SK-N-MC (cell line): Measurements from ENCODE around the gene ADGRD2.
A peak's percentile ranks its signal among the peaks of the same experiment; 100 is the strongest.

ENCODE experiments used
- DNase-seq: peaks from one replicate; pipeline ENCODE4 v3.0.0-alpha.2; 2011; ENCODE audit warnings: low read depth, low spot score
- H3K27ac ChIP-seq: fragments of 200-600 bp; sonication (generic); 2 replicates; pipeline ENCODE4 v1.5.1; 2016; ENCODE audit warnings: mixed run types
- H3K36me3 ChIP-seq: fragments of 200-600 bp; sonication (generic); 2 replicates; pipeline ENCODE4 v1.6.1; 2017; ENCODE audit warnings: antibody characterized with exemption, low read length, mixed read lengths; ENCODE audit not compliant: insufficient read depth
- H3K4me3 ChIP-seq: fragments of 200-600 bp; sonication (generic); 2 replicates; pipeline ENCODE4 v1.5.1; 2016
- H3K9ac ChIP-seq: fragments of 200-600 bp; sonication (generic); 2 replicates; pipeline ENCODE4 v1.8.0; 2017; ENCODE audit warnings: mixed run types, mixed read lengths; ENCODE audit not compliant: insufficient read length
- H3K9me3 ChIP-seq: fragments of 200-600 bp; sonication (generic); 2 replicates; pipeline ENCODE4 v1.6.1; 2017; ENCODE audit warnings: low read depth, mild to moderate bottlenecking, antibody characterized with exemption, low read length, moderate library complexity, mixed read lengths
- EZH2 ChIP-seq: fragments of 200-600 bp; sonication (generic); IDR thresholded peaks from one replicate; pipeline ENCODE4 v1.6.1; 2017; ENCODE audit warnings: antibody characterized with exemption
- FOXP2 ChIP-seq: optimal IDR thresholded peaks from 2 replicates; pipeline ENCODE3; 2011; ENCODE audit warnings: mild to moderate bottlenecking, moderate library complexity; ENCODE audit not compliant: insufficient read depth; ENCODE audit errors: extremely low read length, control extremely low read depth
- POLR2AphosphoS5 ChIP-seq: IDR thresholded peaks from 2 replicates; pipeline ENCODE4 v1.6.1; 2012; ENCODE audit warnings: mild to moderate bottlenecking, low read depth, low read length, borderline replicate concordance

The ADGRD2 gene

GRCh38 chr9:124470726-124471125, 20.5 kb downstream of the ADGRD2 start:
- H3K9me3 ChIP-seq = no peaks in the 10 kb centered on the region
- no peak for DNase-seq
- no peak overlapping the region for H3K9ac ChIP-seq
- no peak overlapping the region for H3K27ac ChIP-seq
- TF ChIP-seq POLR2AphosphoS5 = no peak
- no peak for TF ChIP-seq EZH2
- no peak for TF ChIP-seq FOXP2
- no peaks in the 10 kb centered on the region for H3K36me3 ChIP-seq
- H3K4me3 ChIP-seq = no peak overlapping the region

GRCh38 chr9:124471761-124472160, 21.5 kb downstream of the ADGRD2 start:
- TF ChIP-seq FOXP2 (no peak), POLR2AphosphoS5 (no peak), EZH2 (no peak)
- Histone ChIP-seq H3K4me3 (no peak overlapping the region), H3K9me3 (no peaks in the 10 kb centered on the region), H3K27ac (no peak overlapping the region), H3K9ac (no peak overlapping the region), H3K36me3 (no peaks in the 10 kb centered on the region)
- no peak for DNase-seq

GRCh38 chr9:124472770-124473169, 22.5 kb downstream of the ADGRD2 start:
- no peaks in the 10 kb centered on the region for H3K9me3 ChIP-seq
- H3K27ac ChIP-seq = no peak overlapping the region
- DNase-seq = no peak
- H3K36me3 ChIP-seq = no peaks in the 10 kb centered on the region
- H3K9ac ChIP-seq = no peak overlapping the region
- no peak for TF ChIP-seq FOXP2
- TF ChIP-seq POLR2AphosphoS5 = no peak
- no peak for TF ChIP-seq EZH2
- no peak overlapping the region for H3K4me3 ChIP-seq

- no peak overlapping the region for H3K27ac ChIP-seq
- H3K36me3 ChIP-seq = no peaks in the 10 kb centered on the region
- no peaks in the 10 kb centered on the region for H3K9me3 ChIP-seq
- no peak overlapping the region for H3K9ac ChIP-seq
- no peak for DNase-seq
- H3K4me3 ChIP-seq = no peak overlapping the region
- TF ChIP-seq EZH2 = no peak
These were observed 23.1 kb downstream of the ADGRD2 start for GRCh38 chr9:124473310-124473709.

DNA sequence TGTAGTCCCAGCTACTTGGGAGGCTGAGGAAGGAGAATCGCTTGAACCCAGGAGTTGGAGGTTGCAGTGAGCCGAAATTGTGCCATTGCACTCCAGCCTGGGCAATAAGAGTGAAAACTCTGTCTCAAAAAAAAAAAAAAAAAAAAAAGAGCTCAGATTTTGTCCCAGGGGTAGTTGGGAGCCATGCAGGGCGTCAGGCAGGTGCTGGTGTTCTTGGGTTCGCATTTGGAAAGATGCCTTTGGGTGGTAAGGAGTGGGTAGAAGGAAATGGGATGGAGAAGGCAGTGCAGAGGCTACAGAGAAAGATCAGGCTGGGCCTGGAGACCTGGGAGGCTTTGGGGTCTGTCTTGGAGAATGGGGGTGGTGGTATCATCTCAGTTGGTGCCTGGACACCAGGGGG, 23.9 kb downstream of the ADGRD2 start:
- TF ChIP-seq EZH2 (no peak), POLR2AphosphoS5 (no peak), FOXP2 (no peak)
- H3K9me3 ChIP-seq = no peaks in the 10 kb centered on the region
- no peak overlapping the region for H3K9ac ChIP-seq
- no peak overlapping the region for H3K27ac ChIP-seq
- no peaks in the 10 kb centered on the region for H3K36me3 ChIP-seq
- no peak overlapping the region for H3K4me3 ChIP-seq
- no peak for DNase-seq

DNA sequence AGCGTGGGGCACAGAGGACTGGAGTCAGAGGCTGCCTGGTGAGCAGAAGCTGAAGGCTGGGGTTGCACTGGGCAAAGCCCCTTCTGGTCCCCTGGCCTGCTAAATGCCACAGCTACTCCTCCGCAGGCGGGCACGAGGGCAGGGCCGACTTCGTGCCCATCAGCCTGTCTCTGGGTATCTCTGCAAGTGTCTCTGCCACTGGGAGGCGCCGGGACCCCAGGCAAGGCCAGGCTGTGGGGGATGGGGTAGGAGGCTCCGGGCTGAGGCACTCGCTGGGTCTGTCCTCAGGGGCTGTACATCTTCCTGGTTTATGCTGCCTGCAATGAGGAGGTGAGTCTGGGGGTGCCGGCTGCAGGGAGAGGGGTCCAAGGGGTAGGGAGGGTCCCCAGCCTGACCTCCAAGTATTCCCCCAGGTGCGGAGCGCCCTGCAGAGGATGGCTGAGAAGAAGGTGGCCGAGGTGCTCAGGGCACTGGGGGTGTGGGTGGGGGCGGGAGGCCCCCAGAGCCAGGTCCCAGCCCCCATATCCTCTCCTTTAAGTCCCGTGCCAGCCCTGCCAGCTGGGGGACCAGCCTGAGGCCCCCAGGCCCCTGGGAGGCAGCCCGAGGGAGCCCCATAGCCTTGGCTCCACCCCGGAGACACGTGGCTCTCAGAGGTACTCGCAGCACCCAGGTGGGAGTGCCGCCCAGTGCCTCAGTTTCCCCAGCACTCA, 25.1 kb downstream of the ADGRD2 start:
- H3K27ac ChIP-seq = no peak overlapping the region
- H3K4me3 ChIP-seq = no peak overlapping the region
- H3K36me3 ChIP-seq = no peaks in the 10 kb centered on the region
- no peak overlapping the region for H3K9ac ChIP-seq
- TF ChIP-seq EZH2 (no peak), FOXP2 (no peak), POLR2AphosphoS5 (no peak)
- H3K9me3 ChIP-seq = no peaks in the 10 kb centered on the region
- DNase-seq = no peak

GRCh38 chr9:124475868-124476690, 25.8 kb downstream of the ADGRD2 start:
- Histone ChIP-seq H3K9ac (peak overlapping the region; percentile 4), H3K4me3 (no peak overlapping the region), H3K27ac (no peak overlapping the region), H3K36me3 (no peaks in the 10 kb centered on the region), H3K9me3 (no peaks in the 10 kb centered on the region)
- TF ChIP-seq FOXP2 = no peak
- no peak for TF ChIP-seq POLR2AphosphoS5
- no peak for TF ChIP-seq EZH2
- no peak for DNase-seq

GRCh38 chr9:124477211-124477647, 27.0 kb downstream of the ADGRD2 start:
- Histone ChIP-seq H3K27ac (no peak overlapping the region), H3K9me3 (no peaks in the 10 kb centered on the region), H3K4me3 (no peak overlapping the region), H3K36me3 (no peaks in the 10 kb centered on the region), H3K9ac (no peak overlapping the region)
- TF ChIP-seq EZH2 (no peak), POLR2AphosphoS5 (no peak)
- no peak for DNase-seq

DNA sequence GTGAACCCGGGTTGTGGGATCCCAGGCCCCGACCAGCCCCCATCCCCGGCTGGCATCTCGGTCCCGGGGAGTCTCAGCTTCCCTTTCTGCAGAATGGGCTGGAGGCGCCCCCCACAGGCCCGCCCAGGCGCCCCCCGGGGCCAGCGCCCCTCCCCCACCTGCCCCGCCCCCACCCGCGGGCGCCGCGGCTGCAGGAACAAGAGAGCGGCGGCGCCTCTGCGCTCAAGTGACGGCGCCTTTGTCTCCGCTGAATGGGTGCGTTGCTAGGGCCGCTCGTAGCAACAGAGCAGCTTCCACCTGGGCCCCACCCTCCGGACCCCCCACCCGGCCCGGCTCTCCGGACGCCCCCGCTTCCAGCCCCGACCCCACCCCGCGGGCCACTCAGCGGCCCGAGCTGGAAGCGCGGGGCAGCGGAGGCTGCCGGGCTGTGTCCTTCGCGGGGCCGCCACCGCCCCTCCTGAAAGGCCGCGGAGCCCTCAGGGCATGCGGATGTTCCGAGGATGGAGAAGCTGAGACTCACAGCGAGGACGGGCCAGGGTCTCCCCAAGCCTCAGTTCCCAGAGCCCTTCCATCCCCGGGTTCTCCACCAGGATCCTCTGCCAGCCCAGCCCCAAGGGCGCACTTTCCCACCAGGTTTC, 27.5 kb downstream of the ADGRD2 start:
- TF ChIP-seq EZH2 (no peak), FOXP2 (no peak), POLR2AphosphoS5 (no peak)
- Histone ChIP-seq H3K4me3 (no peak overlapping the region), H3K27ac (no peak overlapping the region), H3K9ac (no peak overlapping the region), H3K36me3 (no peaks in the 10 kb centered on the region), H3K9me3 (no peaks in the 10 kb centered on the region)
- DNase-seq = no peak
